Measurements from ENCODE around the gene MAPKAP1. TPM values are rescaled to one million over a fixed set of nuclear protein-coding genes. Genes with fewer than 3 reads are reported as not detected.
A peak's percentile ranks its signal among the peaks of the same experiment; 100 is the strongest.

MAPKAP1 gene
- total RNA-seq, 1 experiment from 2014 or later, result 104 TPM

DNA sequence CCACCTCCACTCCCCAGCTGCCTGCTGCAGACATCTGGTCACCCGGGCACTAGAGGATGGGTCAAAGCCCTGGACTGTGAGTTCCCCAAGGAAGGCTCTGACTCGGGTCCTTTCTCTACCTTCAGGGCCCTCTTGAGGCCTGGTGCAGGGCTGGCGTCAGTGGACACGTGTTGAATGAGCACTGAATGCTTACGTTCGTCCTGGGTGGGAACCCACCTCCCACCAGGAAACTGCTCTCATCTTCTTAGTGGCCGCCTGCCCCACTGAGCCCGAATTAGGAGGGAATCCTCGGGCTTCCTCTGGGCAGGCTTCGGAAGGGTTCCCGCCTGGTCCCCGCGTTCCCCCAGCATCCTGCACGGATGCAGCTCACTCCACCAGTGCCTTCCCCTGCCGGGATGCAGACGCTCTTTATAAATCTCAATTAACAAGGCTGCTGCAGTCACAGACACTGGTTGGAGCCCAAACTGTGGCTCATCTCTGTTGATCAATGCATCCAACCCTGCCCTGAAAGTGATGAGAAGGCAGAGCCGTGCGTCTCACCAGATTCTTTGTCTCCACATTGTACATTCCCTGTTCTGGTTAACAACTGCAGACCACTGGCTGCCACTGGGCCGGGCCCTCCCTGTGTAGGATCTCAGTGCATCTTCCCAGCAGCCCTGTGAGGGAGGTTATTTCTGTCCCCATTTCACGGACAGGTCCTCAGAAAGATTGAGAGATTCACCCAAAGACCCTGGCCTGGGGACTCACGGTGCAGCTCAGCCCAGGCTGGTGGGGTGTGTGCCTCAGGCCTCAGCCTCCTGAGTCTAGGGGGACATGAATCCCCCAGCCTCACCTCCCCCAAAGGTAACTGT is 276.6 kb downstream of the MAPKAP1 start:
- in situ Hi-C loops (cut with HindIII; ENCODE audit: low pct_unique_long_range_greater_than_20kb, low sequenced_read_pairs), result no loop called here
- no peak for DNase-seq (ENCODE audit: low read depth, low spot score)

DNA sequence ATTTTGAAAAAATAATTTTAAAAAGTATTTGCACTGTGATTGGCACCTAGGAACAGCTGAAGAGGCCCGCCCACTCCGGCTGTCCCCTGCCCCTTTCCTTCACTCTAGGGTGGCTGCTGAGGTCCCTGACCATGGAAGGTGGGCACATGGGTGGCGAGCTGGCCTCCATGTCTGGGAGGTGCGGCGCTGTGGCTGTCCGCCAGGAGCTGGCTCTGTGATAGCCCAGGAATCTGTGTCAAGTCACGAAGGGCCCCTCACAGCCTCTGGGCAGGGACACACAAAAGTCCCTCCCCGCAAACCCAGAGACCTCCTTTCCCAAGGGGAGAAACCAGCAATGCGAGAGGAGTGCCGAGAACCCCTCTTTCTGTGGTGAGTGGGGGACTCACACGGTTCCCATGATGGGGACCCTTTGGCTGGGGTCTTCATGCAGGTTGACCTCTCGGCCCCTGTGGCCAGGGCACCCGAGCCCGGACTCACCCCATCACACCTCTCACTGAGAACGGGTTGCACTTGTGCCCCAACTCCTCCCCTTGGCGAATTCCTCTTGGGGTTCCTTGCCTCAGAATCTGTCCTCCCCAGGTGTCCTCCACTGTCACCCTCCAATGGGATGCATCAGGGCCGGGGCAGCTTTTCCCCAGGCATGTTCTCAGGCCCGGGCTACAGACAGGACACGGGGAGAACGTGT is 277.4 kb downstream of the MAPKAP1 start:
- in situ Hi-C loops (cut with HindIII; ENCODE audit: low pct_unique_long_range_greater_than_20kb, low sequenced_read_pairs), result no loop called here
- no peak for DNase-seq (ENCODE audit: low read depth, low spot score)

DNA sequence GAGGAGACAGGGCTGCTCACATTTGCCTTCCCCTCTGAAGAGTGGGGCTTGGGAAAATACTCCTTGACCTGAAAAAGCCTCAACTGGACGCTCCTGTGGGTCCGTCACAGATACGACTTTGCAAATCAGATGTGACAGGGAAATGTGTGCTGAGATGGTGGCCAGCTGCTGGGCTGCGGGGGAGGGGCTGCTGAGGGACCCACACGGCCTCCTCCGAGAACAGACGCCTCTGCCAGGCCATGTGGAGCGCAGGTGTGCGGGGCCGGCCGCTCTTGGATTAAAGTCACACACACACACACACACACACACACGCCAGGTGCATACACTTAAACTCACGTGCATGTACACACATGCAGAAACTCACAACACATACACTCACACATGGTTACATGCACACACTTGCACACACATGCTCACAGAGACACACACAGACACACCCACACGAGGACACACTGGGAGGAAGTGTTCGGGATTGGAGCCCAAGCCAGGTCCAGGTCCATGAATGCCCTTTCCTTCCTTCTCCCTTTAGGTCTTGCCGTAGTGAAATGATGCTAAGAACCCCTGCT is 278.0 kb downstream of the MAPKAP1 start:
- DNase-seq (ENCODE audit: low read depth, low spot score), result no peak
- in situ Hi-C loops (cut with HindIII; ENCODE audit: low pct_unique_long_range_greater_than_20kb, low sequenced_read_pairs), result no loop called here

DNA sequence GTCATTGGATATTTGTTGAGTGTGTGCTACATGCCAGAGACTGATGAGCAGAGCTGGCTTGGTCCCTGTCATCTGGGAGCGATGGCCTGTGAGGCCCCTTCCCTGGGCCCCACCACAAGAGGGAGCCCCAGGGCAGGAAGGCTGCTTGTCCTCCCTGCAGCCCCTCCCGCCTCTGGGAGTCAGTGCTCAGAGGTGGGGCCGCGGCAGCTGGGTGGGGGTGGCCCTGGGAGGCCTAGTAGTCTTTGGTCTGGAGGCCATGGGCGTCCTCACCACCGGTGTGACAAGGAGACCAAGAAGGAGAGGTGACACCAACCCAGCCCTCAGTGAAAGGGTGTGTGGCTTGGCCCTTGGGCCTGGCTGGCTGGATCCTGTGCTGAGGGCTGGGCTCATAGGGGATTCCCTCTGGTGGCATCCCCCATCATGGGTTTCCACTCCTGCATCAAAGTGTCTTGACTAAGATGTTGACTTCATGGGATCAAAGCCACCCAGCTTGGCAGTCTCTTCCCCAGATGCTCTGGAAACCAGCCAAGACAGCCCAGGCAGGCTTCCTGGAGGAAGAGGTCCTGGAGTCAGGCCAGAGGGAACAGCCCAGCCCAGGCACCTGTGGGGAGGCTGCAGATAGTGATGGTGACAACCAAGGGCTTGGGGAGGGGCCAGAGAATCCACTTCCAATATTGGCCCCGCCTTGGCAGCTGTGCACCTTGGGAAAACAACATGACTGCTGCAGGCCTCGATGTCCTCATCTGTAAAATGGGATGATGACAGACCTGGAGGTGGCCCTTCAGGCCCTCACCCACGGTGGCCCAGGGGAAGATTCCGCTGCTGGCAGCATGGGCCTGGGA is 278.7 kb downstream of the MAPKAP1 start:
- in situ Hi-C loops (cut with HindIII; ENCODE audit: low pct_unique_long_range_greater_than_20kb, low sequenced_read_pairs), result no loop called here
- DNase-seq (ENCODE audit: low read depth, low spot score), result peak; percentile 60

DNA sequence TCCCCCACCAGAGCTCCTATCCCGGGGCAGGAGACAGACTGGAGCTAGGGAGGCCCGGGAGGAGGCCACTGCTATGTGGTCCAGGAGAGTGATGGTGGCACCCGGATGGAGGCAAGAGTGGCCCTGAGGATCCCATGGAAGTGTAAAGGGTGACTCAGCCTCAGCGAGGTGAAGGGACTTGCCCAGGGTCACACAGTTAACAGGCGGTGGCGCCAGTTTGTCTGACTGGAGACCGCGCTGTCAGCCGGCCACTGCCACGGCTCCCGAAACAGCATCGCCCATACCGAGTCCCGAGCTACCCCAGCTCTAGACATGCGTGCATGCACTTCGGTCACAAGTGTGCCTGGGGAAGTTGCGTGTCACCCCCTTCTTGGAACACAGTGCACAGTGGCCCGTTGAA is 279.5 kb downstream of the MAPKAP1 start:
- in situ Hi-C loops (cut with HindIII; ENCODE audit: low pct_unique_long_range_greater_than_20kb, low sequenced_read_pairs), result no loop called here
- DNase-seq (ENCODE audit: low read depth, low spot score), result no peak

DNA sequence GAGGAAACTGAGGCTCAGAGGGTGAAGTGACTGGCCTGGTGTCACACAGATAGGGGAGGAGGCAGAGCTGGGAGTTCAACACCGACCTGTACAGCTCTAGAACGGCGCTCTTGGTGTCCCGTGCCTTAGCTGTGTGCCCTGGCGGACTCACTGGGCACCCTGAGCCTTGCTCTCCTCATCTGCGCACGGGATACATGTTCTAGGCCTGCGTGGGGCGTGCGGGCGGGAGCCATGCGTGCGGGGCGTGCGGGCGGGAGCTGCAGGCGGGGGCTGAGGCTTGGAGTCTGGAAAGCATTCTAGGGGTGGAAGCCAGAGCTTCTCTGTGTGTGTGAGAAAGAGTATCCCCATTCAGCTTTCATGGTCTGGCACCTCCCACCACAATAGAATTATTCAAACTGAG is 280.1 kb downstream of the MAPKAP1 start:
- no peak for DNase-seq (ENCODE audit: low read depth, low spot score)
- in situ Hi-C loops (cut with HindIII; ENCODE audit: low pct_unique_long_range_greater_than_20kb, low sequenced_read_pairs), result no loop called here

DNA sequence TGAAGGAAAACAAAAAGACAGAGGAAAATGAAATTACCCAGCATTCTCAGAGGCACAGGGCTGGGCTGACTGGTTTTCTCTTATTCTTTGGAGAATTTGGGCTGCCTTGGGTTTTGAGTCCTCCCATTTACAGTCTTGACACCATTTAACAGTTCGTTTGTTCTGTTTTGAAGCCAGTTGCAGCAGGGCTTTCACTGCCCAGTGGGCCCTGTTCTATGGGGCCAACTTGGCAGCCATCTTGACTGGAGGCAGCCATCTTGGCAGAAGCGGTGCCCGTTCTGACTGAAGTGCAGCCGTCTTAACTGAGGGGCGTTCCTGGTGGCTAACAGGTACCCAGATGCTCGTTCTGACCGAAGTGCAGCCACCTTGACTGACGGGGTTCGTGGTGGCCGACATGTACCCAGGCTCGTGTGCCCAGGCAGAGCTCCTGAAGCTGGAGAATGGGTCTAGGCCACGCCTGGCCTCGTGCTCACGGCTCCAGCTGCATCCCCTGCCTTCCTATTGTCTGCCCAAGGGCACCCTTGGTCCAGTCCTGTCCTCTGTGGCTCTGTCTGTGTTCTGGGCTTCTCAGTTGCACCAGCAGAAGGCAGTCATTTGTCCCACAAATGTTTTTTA is 281.0 kb downstream of the MAPKAP1 start:
- in situ Hi-C loops (cut with HindIII; ENCODE audit: low pct_unique_long_range_greater_than_20kb, low sequenced_read_pairs), result no loop called here
- no peak for DNase-seq (ENCODE audit: low read depth, low spot score)

DNA sequence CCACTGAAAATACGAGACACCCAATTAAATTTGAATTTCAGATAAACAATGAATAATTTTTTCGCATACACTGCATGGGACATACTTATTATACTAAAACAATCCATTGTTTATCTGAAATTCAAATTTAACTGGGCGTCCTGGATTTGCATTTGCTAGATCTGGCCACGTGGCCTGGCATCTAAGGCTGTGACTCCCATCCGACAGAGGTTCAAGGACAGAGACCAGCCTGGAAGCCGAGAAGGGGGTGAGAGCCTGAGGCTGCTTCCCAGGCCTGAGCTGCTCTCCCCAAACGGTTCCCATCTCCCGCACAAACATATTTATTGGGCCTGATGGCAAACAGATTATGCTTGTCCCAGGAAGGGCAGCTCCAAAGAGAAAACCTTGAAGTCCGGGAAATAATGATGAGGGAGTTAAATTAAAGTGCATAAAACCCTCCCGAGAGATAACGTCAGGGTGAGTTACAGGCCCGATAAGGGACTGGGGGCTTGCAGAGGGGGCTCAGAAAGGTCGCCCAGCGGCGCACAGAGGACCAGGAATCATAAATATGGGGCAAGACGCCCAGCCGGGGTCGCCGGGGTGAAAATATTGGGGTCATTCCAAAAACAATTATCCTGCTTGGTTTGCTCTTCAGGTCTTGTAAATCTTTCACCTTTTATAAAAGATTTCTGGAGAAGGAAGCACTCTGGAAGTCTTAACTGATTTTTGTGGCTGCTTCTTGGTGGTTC is 281.7 kb downstream of the MAPKAP1 start:
- no peak for DNase-seq (ENCODE audit: low read depth, low spot score)
- in situ Hi-C loops (cut with HindIII; ENCODE audit: low pct_unique_long_range_greater_than_20kb, low sequenced_read_pairs), result no loop called here

DNA sequence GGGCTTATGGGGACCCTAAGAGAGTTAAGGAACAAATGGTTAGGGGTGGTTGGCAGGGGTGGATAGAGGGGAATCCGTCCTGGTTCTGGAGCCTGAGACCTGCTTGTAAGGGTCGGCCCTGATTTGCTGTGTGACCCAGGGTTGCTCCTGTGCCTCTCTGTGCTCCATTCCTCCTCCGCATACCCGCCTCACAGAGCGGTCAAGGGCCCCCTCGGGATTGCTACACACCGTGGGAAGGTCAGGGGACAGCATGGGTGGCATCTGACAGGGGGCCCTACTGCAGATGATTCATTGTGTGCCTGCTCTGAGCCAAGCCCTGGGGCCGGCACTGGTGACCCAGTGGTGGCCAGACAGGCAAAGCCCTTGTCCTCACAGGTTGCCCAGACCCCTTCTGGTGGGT is 283.0 kb downstream of the MAPKAP1 start:
- in situ Hi-C loops (cut with HindIII; ENCODE audit: low pct_unique_long_range_greater_than_20kb, low sequenced_read_pairs), result no loop called here
- no peak for DNase-seq (ENCODE audit: low read depth, low spot score)

DNA sequence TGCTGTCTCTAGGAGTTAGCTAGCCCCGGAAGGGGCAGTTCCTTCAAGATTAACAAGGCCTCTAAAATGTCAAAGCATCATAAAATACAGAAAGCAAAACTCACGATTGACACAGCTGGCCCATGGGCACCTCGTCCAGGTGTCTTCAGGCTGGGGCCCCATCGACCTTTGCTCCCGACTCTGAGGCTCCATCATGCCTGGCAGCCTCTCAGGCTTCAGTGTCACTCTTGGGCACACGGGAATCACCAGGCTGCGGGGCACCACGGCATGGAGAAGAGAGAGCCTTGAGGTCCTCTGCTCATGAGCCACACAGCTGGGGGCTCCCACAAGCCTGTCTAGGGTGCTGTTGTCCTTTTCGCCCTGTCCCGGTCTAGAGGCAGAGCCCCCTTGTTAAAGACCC is 284.2 kb downstream of the MAPKAP1 start:
- DNase-seq (ENCODE audit: low read depth, low spot score), result no peak
- in situ Hi-C loops (cut with HindIII; ENCODE audit: low pct_unique_long_range_greater_than_20kb, low sequenced_read_pairs), result no loop called here

DNA sequence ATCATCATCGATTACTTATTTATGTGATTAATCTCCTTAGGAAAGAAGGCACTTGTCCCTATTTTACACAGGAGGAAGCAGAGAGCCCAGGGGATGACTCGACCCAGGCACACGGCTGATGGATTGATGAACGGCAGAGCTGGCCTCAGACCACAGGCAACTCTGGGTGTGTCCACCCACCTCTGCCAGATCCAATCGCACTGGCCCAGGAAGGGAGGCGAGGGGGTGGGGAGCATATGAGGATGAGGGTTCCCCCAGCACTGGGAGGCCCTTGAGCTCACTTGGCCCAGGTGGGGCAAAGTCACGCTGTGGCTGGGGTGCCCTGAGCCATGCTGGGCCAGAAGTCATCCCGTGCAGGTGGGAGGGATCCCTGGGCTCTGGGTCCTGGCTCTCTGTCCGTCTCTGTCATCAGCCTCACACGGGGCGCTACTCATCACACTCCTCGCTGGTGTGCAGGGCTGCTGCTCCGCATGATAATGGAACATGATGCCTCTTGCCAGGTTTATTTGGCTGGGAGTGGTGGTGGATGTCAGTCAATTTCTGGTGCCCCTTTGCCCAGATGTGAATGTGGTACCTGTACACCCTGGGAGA is 285.3 kb downstream of the MAPKAP1 start:
- in situ Hi-C loops (cut with HindIII; ENCODE audit: low pct_unique_long_range_greater_than_20kb, low sequenced_read_pairs), result no loop called here
- no peak for DNase-seq (ENCODE audit: low read depth, low spot score)

DNA sequence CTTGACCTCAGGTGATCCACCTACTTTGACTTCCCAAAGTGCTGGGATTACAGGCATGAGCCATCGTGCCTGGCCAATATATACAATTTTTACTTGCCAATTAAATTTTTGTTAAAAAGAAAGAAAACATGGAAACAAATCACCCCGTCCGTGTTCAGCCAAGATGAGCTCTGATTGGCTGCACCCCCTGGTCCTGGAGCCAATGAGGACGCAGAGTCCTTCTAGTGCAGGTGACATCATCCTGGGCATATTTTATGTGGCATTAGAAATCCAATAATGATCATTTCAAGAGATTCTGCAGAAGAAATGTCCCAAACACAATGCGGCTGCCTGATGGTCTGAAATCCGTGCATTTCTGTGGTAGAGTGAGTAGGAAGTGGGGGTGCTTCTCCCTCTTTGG is 285.8 kb downstream of the MAPKAP1 start:
- in situ Hi-C loops (cut with HindIII; ENCODE audit: low pct_unique_long_range_greater_than_20kb, low sequenced_read_pairs), result no loop called here
- DNase-seq (ENCODE audit: low read depth, low spot score), result no peak

DNA sequence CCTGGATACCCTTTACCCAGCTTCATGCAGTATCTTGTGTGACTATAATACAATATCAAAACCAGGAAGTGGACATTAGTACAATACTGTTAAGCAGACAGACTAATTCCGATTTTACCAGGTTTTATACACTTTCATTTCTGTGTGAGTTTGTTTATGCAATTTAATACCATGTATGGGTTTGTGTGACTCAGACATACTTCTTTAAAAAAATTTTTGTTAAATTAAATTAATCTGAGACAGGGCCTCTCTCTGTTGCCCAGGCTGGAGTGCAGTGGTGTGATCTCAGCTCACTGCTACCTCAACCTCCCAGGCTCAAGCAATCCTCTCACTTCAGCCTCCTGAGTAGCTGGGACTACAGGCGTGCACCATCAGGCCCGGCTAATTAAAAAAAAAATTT is 288.6 kb downstream of the MAPKAP1 start:
- in situ Hi-C loops (cut with HindIII; ENCODE audit: low pct_unique_long_range_greater_than_20kb, low sequenced_read_pairs), result no loop called here
- no peak for DNase-seq (ENCODE audit: low read depth, low spot score)

DNA sequence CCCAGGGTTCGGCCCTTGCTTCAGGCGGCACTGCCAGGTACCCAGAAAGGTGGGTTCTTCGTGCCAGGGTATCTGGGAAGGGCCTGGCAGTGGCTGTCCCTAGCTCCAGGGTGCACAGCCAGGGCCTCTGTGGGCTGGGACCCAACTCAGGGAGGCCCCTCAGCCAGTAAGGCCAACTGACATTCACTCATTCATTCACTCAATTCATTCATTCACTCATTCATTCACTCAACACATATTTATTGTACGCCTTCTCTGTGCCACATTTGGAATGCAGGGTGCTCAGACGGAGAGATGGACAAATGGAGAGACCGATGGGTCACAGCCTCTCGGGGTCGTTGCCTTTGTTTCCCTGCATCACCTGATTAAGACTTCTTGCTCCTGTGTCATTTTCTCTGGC is 290.5 kb downstream of the MAPKAP1 start:
- in situ Hi-C loops (cut with HindIII; ENCODE audit: low pct_unique_long_range_greater_than_20kb, low sequenced_read_pairs), result no loop called here
- DNase-seq (ENCODE audit: low read depth, low spot score), result no peak

DNA sequence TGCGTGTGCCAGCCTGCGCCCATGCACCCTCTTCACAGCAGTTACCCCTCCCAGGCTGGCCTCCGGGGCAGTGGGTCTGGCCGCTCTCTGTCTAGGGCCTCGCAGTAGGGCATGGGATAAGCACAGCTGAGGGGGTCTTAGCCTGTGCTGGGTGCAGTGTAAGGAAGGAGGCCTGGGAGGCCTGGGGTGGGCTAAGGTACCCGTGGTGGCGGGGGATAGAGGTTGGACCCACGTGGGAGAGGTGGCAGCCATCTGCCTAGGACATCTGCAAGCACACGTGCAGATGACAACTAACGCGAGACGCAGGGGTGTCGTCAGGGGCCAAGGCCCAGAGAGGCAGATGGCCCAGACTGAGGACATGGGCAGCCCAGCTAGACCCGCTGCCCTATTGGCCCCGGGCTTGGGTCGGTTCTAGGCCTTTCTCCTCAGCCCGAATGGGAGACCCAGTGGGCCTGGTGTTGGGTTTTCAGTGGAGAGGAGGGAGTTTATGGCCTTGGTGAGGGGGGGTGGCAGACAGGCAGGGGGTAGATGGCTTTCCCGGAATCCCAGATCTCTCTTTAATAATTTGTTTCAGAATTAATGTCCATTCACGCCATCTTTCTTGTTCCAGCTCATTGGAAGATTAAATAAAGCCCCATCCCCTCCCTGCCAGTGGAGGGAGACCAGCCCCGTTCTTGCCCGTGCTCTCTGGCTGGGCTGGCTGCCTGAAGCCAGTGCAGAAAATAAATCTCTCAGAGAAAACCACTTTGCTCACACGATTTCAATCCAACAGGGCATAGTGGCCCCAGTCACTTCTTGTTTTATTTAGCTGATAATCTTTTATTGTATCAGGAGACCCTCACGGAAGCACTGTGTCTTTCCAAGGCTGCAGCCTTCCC is 291.2 kb downstream of the MAPKAP1 start:
- no peak for DNase-seq (ENCODE audit: low read depth, low spot score)
- in situ Hi-C loops (cut with HindIII; ENCODE audit: low pct_unique_long_range_greater_than_20kb, low sequenced_read_pairs), result no loop called here

DNA sequence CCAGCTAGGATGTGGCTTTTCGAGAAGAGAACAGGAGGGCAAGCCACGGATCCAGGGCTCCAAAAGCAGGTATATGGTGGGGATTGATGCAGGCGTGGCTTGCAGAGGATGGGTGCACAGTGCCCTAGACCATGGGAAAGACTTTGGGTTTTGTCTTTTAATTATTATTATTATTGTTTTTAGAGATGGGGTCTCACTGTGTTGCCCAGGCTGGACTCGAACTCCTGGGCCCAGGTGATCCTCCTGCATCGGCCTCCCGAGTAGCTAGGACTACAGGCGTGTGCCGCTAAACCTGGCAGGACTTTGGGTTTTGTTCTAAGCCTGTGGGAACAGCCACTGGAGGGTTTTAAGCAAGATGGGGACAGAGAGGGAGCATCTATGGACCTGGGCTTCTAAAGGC is 293.4 kb downstream of the MAPKAP1 start:
- in situ Hi-C loops (cut with HindIII; ENCODE audit: low pct_unique_long_range_greater_than_20kb, low sequenced_read_pairs), result no loop called here
- DNase-seq (ENCODE audit: low read depth, low spot score), result no peak

Measured in SK-MEL-5 (cell line).